Fibroblast of gingiva (primary cell): ENCODE data around the gene COL25A1.
A peak's percentile ranks its signal among the peaks of the same experiment; 100 is the strongest.
"Not testable (repeated sequence)": the region's sequence is repeated elsewhere in the genome, so short reads cannot be mapped to it uniquely, and the experiment has no call there.

Experiments
- DNase-seq: peaks from one replicate; pipeline ENCODE4 v3.0.0-alpha.2; 2011; ENCODE audit warnings: low read depth

COL25A1 gene

DNA sequence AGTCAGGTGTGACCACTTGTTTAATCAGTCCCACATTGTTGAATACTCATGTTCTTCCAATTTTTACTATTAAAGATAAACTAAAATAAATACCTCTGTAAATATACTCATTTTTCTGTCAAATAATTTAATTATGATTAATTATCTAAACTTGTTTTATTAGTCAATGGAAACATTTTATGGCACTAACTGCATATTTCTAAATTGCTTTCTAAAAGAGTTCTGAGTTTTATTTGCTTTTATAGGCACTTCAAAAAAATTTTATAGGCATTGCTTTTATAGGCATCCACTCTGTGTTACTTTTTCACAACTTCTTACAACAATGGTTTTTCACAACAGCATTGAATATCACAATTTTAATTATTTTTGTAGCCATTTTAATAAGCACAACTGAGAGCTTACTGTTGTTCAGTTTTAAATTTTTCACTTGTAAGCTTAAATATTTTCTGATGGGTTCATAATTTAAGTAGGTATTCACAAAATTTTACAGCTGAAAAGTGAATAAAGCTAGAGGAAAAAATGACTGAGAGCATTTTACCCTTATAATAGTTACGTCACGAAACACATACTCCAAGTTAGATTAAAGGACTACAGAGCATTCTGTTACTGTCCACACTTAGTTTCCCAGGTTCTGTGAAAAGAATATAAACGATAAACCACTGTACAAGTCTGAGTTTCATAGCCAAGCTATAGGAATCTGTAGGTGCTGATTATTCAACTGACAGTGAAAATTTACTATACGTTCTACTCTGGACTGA is 398.8 kb downstream of the COL25A1 start:
- no peak for DNase-seq

GRCh38 chr4:108902769-108903168 is 399.7 kb downstream of the COL25A1 start:
- no peak for DNase-seq

DNA sequence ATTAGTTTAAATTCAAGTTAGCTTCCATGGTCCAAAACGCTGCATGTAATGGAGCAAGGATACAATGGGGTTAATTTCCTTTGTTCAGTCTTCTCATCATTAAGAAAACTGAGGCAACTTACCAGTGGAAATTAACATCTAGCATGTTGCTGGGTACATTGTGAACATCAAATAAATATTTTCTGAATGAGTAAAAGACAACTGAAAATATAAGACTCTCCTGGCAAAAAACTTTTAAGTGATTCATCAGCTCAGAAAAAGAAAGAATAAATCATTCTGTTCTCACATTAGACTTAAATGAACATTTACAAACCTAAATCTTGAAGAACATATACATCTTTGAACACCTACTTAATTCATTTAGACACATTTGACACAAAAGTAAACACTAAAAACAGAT is 401.2 kb downstream of the COL25A1 start:
- DNase-seq, result no peak

GRCh38 chr4:108900018-108900580 is 402.4 kb downstream of the COL25A1 start:
- no peak for DNase-seq

GRCh38 chr4:108893468-108893867 is 409.0 kb downstream of the COL25A1 start:
- DNase-seq, result no peak

DNA sequence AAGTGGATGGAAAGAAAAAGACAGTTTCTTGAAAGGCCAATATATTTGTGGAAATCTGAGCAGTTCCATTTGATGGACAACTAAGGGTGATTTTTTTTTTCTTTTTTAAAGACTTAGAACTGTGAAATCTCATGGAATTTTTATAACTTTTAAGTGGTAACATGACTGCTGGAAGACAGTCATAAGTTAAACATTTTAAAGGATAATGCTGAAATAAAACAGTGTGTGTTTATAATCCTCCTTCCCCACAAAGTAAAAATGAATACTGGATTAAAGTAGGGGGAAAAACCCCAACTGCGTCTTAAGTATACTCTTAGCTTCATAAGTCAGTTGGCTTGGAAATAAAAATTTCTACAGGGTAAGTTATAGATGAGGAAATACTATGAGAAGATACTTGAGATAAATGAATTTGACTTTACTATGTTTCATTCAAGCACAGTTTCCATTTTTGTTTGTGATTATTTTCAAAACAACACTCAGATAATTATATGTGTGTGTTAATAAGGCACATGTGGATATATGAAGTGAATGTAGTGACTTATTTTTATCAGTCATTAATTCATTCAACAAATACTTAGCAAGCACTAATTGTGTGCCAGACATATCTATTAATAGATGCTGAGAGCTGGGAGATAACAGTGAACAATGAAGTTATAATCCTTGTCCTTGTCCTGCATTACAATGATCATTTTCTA is 410.4 kb downstream of the COL25A1 start:
- no peak for DNase-seq

DNA sequence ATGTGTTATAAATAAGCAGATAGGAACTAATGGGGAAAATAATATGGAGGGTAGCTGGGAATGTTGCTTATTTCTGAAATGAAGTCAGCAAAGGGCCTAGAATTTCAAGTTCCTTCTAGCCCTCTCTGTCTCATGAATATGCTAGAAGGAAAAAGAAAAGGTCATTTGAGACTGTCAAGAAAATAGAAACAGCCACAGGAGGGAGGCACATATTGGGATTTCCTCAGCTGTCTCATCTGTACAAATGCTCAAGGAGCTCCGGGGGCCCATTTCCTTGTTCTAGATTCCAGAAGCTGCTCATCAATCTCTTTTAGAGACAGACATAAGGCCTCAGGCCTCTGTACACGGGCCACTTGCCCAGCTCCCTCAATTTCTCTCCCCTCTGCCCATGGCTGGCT is 412.0 kb downstream of the COL25A1 start:
- DNase-seq, result no peak

GRCh38 chr4:108889696-108890483 is 412.6 kb downstream of the COL25A1 start:
- no peak for DNase-seq

- DNase-seq, result no peak
Measured at GRCh38 chr4:108888769-108889168, 413.7 kb downstream of the COL25A1 start.

DNA sequence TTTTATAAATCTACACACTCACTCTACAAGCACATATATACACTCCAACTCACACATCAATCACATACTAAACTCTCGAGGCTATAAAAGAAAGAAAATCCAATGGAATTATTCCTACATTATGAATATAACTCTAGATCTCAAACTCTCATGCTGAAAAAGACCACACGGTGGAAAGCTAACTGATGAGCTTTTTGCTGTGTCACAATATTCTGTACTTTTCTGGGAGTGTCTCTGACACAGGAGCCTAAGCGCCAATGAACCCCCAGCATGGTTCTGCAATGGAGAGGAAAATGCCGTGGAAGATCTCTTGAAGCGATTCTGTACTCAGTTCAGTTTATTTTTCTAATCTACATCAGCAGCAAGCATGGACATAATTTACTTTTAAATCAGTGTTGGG is 415.4 kb downstream of the COL25A1 start:
- no peak for DNase-seq

DNA sequence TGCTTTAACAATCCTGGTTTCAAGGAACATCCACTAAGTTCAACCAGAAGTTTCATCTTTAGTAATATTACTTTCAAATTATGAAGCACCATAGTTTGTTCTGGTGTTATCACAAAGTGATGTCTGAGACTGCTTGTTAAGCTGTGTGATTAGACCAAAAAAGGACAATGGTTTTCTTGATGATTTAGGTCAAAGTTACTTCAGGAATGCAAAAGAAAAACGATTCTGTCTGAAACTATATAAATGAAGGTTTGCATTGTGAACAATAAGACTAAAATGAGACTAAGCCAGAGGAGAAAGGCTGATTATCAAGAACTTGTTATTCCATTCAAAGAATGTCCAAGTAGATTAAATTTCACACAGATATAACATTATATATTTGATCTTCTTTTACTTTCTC is 417.2 kb downstream of the COL25A1 start:
- no peak for DNase-seq

DNA sequence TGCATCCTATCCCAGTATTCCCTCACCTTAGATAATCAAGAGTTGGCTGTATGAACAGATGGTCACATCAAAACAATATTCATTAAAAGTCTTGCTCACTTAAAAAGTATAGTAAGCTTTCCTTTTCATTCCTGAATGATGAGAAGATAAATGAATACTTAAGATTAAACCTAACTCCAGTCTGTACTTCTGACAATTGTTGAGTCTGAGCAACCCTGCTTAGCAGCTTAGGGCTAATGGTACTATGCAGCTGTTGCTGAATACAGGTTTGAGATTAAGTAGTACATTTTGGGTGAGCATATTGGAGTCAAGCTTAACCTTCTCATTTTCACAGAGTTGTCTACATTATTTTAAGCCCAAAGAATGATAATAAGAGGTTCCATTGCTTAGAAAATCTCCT is 417.9 kb downstream of the COL25A1 start:
- DNase-seq, result no peak

DNA sequence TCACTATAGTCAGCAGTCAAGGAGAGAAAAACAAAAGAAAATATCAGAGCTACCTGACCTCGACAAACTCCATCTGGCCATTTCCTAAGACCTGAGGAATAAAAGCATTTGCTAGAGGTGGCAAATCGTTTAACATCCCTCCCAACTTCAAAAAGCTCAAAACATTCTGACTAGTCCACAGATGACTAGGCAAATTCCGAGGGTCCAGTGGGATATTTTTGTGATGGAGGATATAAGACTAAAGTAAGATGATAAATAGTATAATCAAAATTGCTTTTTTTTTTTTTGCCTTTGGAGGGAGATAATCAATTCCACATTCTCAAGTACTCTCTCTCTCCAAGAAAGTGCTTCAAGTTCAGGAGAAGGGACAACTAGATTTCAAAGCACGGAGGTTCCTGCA is 420.5 kb downstream of the COL25A1 start:
- DNase-seq, result no peak

- DNase-seq, result no peak
Measured at GRCh38 chr4:108881190-108881589, 421.3 kb downstream of the COL25A1 start.

- DNase-seq, result no peak
Measured at GRCh38 chr4:108878806-108879205, 423.7 kb downstream of the COL25A1 start.

DNA sequence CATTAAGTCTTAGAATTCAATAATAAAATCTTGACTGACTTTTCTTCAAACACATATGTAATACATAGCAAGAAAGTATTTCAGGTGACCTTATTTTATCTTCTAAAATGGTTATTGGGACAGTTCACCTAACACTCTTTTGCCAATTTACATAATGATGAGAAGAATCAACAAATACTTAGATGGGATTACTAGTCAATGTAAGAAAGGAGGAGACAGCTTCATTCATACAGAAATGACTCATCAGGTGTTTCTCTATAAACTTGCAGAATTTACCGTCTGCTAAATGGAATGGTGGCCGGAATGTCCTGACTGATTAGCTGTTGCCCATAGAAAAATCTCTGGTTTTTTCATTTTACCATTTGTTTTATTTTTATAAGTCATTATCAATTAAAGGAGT is 424.6 kb downstream of the COL25A1 start:
- no peak for DNase-seq

DNA sequence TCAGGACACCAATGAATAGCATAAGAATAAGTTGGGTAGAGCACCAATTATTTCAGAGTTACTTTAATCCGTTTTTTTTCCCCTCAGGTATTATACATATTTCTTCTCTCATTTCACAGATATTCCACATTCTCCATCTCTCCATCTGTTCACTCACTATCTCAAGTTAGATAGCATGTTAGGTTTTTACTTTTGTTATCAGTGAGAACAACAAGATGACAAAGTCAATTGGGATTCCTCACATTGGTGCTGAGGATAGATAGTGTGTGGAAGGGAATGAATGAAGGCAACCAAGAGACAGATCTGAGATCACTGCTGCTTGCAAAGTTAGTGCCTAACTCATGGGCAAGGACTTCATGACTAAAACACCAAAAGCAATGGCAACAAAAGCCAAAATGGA is 427.7 kb downstream of the COL25A1 start:
- no peak for DNase-seq

DNA sequence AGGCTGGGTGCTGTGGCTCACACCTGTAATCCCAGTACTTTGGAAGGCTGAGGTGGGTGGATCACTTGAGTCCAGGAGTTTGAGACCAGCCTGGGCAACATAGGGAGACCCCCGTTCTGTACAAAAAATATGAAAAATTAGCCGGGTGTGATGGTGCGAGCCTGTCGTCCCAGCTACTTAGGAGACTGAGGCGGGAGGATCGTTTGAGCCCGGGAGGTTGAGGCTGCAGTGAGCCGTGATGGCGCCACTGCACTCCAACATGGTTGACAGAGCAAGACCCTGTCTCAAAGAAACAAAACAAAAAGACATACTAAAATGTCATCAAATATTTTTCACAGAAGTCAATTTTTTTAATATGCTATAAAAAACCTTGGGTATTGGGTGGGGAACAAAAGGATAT is 432.5 kb downstream of the COL25A1 start:
- not testable (repeated sequence) for DNase-seq

DNA sequence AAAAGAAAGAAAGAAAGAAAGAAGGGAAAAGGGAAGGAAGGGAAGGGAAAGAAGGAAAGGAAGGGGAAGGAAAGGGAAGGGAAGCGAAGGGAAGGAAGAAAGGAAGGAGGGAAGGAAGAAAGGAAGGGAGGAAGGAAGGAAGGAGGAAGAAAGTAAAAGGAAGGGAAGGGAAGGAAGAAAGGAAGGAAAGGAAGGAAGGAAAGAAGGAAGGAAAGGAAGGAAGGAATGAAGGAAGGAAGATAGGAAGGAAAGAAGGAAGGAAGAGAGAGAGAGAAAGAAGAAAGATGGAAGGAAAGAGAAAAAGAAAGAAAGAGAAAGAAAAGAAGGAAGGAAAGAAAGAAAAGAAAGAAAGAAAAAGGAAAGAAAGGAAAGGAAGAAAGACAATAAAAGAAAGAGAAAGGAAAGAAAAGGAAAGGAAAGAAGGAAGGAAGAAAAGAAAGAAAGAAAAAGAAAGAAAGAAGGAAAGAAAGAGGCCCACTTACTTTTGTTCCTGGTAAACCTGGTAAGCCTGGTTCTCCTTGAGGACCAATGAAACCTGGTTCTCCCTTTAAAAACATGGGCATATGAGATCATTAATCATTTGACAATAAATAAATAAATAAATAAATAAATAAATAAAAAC is 433.7 kb downstream of the COL25A1 start:
- no peak for DNase-seq

- DNase-seq, result peak; percentile 4
Measured at GRCh38 chr4:108867476-108867875, 435.0 kb downstream of the COL25A1 start.

- DNase-seq, result no peak
Measured at GRCh38 chr4:108861334-108861733, 441.1 kb downstream of the COL25A1 start.

DNA sequence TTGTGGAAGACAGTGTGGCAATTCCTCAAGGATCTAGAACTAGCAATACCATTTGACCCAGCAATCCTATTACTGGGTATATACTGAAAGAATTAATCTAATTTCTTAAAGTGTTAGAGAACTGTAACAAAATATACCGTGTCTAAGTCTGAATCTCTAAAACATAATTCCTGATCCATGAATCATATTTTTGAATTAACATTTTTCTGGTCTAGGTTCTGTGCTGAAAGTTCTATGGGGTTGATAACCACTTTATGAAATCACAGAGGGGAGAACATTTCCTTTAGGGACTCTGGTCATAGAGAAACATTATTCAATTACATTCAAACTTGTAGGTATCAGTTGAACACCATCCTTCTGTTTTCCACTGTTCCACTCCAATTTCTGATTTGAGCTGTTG is 447.7 kb downstream of the COL25A1 start:
- no peak for DNase-seq
